ENCODE data around the gene HDAC4. TPM values are rescaled to one million over a fixed set of nuclear protein-coding genes. Genes with fewer than 3 reads are reported as not detected.

Gene HDAC4
- total RNA-seq, 6 experiments from 2014 or later: 7.4 to 13.0 (median 9.5) TPM

DNA sequence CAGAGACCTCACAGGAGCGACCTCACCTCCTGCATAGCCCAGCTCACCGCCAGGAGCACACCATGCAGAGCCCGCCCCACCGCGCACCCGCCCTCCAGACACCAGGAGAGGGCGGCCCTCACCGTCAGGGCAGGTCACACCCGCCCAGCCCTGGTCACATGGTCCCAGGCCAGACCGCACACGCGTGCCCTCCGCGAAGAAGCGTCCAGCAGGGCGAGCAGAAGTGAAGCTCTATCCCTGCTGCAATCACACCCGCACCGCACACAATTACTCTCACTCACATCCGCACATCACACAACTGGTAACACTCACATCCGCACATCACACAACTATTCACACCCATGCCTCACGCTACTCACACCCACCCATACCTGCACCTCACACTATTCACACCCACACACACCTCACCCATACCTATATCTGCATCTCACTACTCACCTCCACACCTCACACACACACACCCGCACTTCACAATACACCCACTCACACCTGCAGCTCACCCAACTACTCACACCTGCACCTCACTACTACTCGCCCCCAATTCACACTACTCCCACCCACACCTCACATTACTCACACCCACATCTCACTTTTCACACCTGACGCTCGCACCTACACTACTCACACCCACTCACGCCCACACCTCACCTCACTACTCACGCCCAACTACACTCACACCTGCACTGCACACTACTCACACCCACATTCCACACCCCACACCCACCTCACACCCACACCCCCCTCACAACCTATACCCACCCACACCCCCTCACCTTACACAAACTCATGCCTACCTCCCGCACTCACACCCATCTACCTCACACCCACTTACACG, 242.0 kb downstream of the HDAC4 start:
- Mint-ChIP-seq H3K27ac (no peak overlapping the region), H3K4me1 (ENCODE audit: low read depth) (no peaks in the 10 kb centered on the region), H3K9me3 (no peaks in the 10 kb centered on the region), H3K36me3 (ENCODE audit: low read depth) (peaks cover 15% of the 10 kb centered on the region), H3K27me3 (ENCODE audit: insufficient read depth) (no peaks in the 10 kb centered on the region; the same call in none of the 2 replicates), H3K4me3 (no peak overlapping the region)
- DNase-seq: no peak
- TF ChIP-seq, protein P1, sequence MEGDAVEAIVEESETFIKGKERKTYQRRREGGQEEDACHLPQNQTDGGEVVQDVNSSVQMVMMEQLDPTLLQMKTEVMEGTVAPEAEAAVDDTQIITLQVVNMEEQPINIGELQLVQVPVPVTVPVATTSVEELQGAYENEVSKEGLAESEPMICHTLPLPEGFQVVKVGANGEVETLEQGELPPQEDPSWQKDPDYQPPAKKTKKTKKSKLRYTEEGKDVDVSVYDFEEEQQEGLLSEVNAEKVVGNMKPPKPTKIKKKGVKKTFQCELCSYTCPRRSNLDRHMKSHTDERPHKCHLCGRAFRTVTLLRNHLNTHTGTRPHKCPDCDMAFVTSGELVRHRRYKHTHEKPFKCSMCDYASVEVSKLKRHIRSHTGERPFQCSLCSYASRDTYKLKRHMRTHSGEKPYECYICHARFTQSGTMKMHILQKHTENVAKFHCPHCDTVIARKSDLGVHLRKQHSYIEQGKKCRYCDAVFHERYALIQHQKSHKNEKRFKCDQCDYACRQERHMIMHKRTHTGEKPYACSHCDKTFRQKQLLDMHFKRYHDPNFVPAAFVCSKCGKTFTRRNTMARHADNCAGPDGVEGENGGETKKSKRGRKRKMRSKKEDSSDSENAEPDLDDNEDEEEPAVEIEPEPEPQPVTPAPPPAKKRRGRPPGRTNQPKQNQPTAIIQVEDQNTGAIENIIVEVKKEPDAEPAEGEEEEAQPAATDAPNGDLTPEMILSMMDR (IDR thresholded peaks at IDR 0.05): no peak

DNA sequence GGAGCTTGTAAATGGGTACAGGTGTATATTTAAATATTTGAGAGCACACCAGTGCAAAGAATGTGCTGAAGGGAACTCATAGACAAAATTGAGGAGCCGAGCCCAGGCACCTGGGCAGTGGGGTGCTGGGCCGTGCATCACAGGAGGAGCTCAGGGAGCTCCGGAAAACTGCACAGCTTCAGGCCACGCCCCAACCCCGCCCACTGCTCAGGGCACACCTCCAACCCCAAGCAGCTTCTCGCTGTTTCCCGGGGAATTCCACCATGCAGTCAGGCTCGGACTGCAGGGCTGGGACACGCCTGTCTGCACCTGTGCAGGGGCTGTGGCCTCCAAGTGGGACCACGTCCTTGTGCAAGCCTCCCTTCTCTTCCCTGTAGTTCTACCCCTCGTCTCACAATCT, 243.0 kb downstream of the HDAC4 start:
- Mint-ChIP-seq H3K27ac (no peak overlapping the region), H3K9me3 (no peaks in the 10 kb centered on the region), H3K4me1 (ENCODE audit: low read depth) (no peaks in the 10 kb centered on the region), H3K27me3 (ENCODE audit: insufficient read depth) (no peaks in the 10 kb centered on the region; the same call in none of the 2 replicates), H3K4me3 (no peak overlapping the region), H3K36me3 (ENCODE audit: low read depth) (peaks cover 15% of the 10 kb centered on the region)
- no peak for DNase-seq
- TF ChIP-seq, protein P1 (IDR thresholded peaks at IDR 0.05): no peak

DNA sequence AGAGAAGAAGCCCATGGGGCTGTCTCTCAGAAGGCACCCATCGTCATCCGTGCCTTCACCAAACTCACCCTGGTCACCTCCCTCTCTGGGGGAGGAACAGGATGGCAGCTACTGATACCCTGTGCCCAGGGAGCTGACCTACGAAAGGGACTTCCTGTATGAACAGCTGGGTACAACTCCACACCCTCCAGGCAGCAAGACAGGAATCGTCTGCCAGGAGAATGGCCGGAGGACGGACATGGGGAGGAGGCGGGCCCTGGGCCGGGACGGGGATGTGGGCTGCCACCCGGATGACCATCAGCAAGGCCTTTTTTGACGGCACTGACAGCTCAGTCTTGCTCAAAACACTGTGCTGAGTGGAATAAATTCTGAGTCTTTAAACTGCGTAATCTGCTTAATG, 243.6 kb downstream of the HDAC4 start:
- TF ChIP-seq, protein P1 (IDR thresholded peaks at IDR 0.05): no peak
- Mint-ChIP-seq H3K36me3 (ENCODE audit: low read depth) (peaks cover 15% of the 10 kb centered on the region), H3K9me3 (no peaks in the 10 kb centered on the region), H3K27ac (no peak overlapping the region), H3K4me3 (no peak overlapping the region), H3K4me1 (ENCODE audit: low read depth) (no peaks in the 10 kb centered on the region), H3K27me3 (ENCODE audit: insufficient read depth) (no peaks in the 10 kb centered on the region; the same call in none of the 2 replicates)
- no peak for DNase-seq

DNA sequence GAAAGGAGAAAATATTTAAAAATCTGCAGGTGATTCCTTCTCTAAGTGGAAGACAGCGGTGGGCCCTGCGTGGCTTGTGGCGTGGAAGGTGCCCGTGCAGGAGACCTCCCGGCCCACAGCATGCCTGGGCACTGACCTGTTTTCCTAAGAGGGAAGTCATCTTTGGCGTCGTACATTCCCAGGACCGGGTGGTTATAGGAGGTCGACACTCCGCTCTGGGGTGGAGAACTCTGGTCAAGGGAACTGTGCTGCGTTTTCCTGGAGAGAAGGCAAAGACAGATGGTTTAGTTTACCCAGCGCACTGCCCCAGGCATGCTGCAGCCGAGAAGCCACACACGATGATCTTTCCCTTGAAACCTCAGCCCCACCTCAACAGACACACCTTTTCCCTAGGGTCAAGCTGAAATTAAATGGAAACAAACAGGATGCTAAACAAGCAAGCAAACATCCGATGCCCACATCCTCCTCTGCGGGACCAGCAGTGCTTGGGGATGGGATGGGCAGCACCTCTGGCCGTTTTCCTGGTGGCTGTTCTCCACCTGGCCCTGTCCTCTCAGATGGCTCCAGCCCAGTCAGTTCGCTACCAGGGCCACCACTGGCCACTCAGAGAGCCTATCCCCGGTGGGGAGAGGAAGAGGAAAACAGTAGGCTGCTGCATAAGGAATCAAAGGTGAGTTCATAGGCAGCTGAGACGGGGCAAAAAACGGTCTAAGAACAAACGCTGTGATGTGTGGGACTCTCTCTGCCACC, 244.1 kb downstream of the HDAC4 start:
- no peak overlapping the region for H3K27ac Mint-ChIP-seq
- DNase-seq: no peak
- H3K4me1 Mint-ChIP-seq (ENCODE audit: low read depth): no peaks in the 10 kb centered on the region
- no peaks in the 10 kb centered on the region for H3K9me3 Mint-ChIP-seq
- TF ChIP-seq, protein P1 (IDR thresholded peaks at IDR 0.05): no peak
- no peak overlapping the region for H3K4me3 Mint-ChIP-seq
- H3K36me3 Mint-ChIP-seq (ENCODE audit: low read depth): peaks cover 15% of the 10 kb centered on the region
- no peaks in the 10 kb centered on the region; the same call in 1 of the 2 replicates for H3K27me3 Mint-ChIP-seq (ENCODE audit: insufficient read depth)

DNA sequence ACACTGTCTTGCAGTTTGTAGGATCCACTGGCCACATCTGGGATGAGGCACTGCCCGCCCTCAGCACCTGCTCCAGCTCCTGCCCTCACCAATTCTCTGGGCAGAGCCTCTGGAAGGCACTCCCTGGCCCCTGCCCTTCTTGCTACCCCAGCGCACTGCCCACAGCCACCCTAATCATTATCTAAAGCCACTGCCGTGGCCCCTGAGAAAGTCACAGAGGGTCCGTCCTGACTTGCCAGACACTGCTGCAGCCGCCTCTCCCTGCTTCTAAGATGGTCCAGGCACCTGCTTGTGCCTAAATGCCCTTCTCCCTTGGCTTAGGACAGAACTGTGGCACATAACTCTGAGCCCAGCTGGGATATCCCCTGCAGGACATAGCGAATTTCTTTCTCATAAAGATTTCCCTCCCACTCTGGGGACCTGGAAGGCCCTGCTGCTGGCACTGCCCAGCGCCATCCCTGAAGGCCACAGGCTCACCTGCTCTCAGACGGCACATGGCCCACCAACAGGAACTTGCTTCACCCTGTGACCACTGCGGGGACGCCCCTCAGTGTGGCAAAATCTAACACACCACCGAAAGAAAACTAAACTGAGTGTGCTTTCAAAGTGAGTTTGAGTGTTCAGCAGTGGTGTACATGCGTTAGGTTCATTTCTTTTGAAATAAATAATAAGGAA, 244.9 kb downstream of the HDAC4 start:
- no peaks in the 10 kb centered on the region; the same call in 1 of the 2 replicates for H3K27me3 Mint-ChIP-seq (ENCODE audit: insufficient read depth)
- H3K27ac Mint-ChIP-seq: no peak overlapping the region
- no peak overlapping the region for H3K4me3 Mint-ChIP-seq
- DNase-seq: no peak
- H3K9me3 Mint-ChIP-seq: no peaks in the 10 kb centered on the region
- H3K36me3 Mint-ChIP-seq (ENCODE audit: low read depth): peaks cover 9% of the 10 kb centered on the region
- H3K4me1 Mint-ChIP-seq (ENCODE audit: low read depth): no peaks in the 10 kb centered on the region
- TF ChIP-seq, protein P1 (IDR thresholded peaks at IDR 0.05): no peak
